BLaER1 treated with 17β-estradiol and CSF1 and Interleukin-3, amounts not matched to agents 10 nM and 100 nM (cell line): ENCODE data around the gene MT1HL1.

Experiments
- H3K27ac ChIP-seq, 11 experiments: shearing (Covaris generic); formaldehyde crosslinking; 2 replicates each; pipeline ENCODE4 v1.8.1; 2022
- H3K27me3 ChIP-seq, 11 experiments: shearing (Covaris generic); formaldehyde crosslinking; 2 replicates each; pipeline ENCODE4 v1.8.1; 2022
- H3K36me3 ChIP-seq, 11 experiments: shearing (Covaris generic); formaldehyde crosslinking; 2 replicates each; pipeline ENCODE4 v1.8.1; 2022
- H3K4me1 ChIP-seq, 10 experiments: shearing (Covaris generic); formaldehyde crosslinking; 2 replicates each; pipeline ENCODE4 v1.8.1; 2022
- H3K4me2 ChIP-seq, 11 experiments: shearing (Covaris generic); formaldehyde crosslinking; 2 replicates each; pipeline ENCODE4 v1.8.1; 2022
- H3K4me3 ChIP-seq, 10 experiments: shearing (Covaris generic); formaldehyde crosslinking; 2 replicates each; pipeline ENCODE4 v1.8.1; 2022
- H3K9ac ChIP-seq, 11 experiments: shearing (Covaris generic); formaldehyde crosslinking; 2 replicates each; pipeline ENCODE4 v1.8.1; 2022
- H3K9me3 ChIP-seq, 11 experiments: shearing (Covaris generic); formaldehyde crosslinking; replicated peaks in 1 of 11; 2 replicates each; pipeline ENCODE4 v1.8.1; 2022
- H4K20me1 ChIP-seq, 11 experiments: shearing (Covaris generic); formaldehyde crosslinking; 2 replicates each; pipeline ENCODE4 v1.8.1; 2022
- Cebpa-rat ChIP-seq, 11 experiments: shearing (Covaris generic); IDR thresholded peaks; 2 replicates each; pipeline ENCODE4 v1.8.1; 2022

Gene MT1HL1

DNA sequence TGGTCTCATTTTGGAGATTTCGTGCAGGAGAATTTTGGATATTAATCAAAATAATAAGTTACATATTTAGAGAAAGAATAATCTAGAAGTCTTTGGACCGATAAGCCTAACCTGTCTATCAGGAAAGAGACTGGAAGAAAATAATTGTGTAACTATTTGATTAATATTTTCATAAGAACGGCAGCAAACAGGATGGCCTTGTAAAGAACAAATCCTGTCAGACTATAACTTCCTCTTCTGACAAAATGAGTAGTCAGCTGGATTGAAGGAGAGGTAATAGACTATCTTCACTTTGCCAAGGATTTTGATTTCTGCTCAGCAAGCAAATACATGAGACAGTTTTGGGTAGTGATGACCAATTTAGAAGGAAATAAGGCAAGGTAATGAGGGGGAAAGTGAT lies 25.0 kb upstream of the MT1HL1 start:
- Histone ChIP-seq H3K27ac (no peak overlapping the region), H3K36me3 (no peaks in the 10 kb centered on the region), H3K27me3 (no peaks in the 10 kb centered on the region), H4K20me1 (no peaks in the 10 kb centered on the region), H3K4me1 (peaks cover 0 to 6% (median 0%) of the 10 kb centered on the region in 10 experiments; a peak in 4 of 20 replicates), H3K4me3 (no peak overlapping the region), H3K9me3 (peaks cover 0 to 6% (median 4%) of the 10 kb centered on the region in 11 experiments; a peak in 9 of 22 replicates), H3K9ac (no peak overlapping the region), H3K4me2 (no peak overlapping the region)
- no peak for TF ChIP-seq Cebpa-rat (IDR thresholded peaks at IDR 0.05)

DNA sequence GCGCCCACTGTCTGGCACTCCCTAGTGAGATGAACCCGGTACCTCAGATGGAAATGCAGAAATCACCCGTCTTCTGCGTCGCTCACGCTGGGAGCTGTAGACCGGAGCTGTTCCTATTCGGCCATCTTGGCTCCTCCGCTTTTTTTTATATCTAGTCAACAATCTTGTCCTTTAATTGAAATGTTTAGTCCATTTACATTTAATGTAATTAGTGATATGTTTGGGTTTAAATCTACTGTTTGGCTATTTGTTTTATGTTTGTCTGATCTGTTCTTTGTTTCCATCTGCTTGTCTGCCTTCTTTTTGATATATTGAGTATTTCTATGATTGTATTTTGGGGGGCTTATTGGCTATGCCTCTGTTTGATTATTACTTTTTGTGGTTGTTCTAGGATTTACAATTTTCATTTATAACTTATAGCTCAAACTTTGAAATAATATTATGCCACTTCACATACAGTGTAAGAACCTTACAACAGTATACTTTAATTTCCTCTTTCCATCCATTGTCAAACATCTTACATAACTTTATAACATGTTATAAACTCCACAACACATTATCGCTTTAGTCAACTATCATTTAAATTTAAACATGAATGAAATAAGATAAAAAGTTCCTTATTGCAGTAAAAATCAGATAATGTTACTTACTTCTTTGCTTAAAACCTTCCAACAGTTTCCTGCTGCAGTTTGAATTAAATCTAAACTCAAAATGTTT lies 21.3 kb upstream of the MT1HL1 start:
- peaks cover 0 to 6% (median 4%) of the 10 kb centered on the region in 11 experiments; a peak in 9 of 22 replicates for H3K9me3 ChIP-seq
- no peaks in the 10 kb centered on the region for H3K4me1 ChIP-seq
- no peak overlapping the region for H3K27ac ChIP-seq
- H3K9ac ChIP-seq = no peak overlapping the region
- no peaks in the 10 kb centered on the region for H3K36me3 ChIP-seq
- no peaks in the 10 kb centered on the region for H4K20me1 ChIP-seq
- no peaks in the 10 kb centered on the region for H3K27me3 ChIP-seq
- TF ChIP-seq Cebpa-rat (IDR thresholded peaks at IDR 0.05) = no peak
- no peak overlapping the region for H3K4me2 ChIP-seq
- H3K4me3 ChIP-seq = no peak overlapping the region

GRCh38 chr1:237018896-237019295 lies 14.7 kb upstream of the MT1HL1 start:
- Histone ChIP-seq H3K4me1 (no peaks in the 10 kb centered on the region), H3K4me3 (no peak overlapping the region), H3K27me3 (no peaks in the 10 kb centered on the region), H3K9me3 (no peaks in the 10 kb centered on the region), H4K20me1 (no peaks in the 10 kb centered on the region), H3K36me3 (no peaks in the 10 kb centered on the region), H3K27ac (no peak overlapping the region), H3K4me2 (no peak overlapping the region), H3K9ac (no peak overlapping the region)
- TF ChIP-seq Cebpa-rat (IDR thresholded peaks at IDR 0.05) = no peak

GRCh38 chr1:237016626-237017025 lies 12.4 kb upstream of the MT1HL1 start:
- no peak overlapping the region for H3K4me3 ChIP-seq
- TF ChIP-seq Cebpa-rat (IDR thresholded peaks at IDR 0.05) = no peak

GRCh38 chr1:237013608-237014007 lies 9.4 kb upstream of the MT1HL1 start:
- no peaks in the 10 kb centered on the region for H3K4me1 ChIP-seq
- H3K9me3 ChIP-seq = no peaks in the 10 kb centered on the region
- H3K36me3 ChIP-seq = no peaks in the 10 kb centered on the region
- H4K20me1 ChIP-seq = no peaks in the 10 kb centered on the region
- no peak for TF ChIP-seq Cebpa-rat (IDR thresholded peaks at IDR 0.05)
- H3K4me2 ChIP-seq = no peak overlapping the region
- no peak overlapping the region for H3K4me3 ChIP-seq
- H3K27me3 ChIP-seq = no peaks in the 10 kb centered on the region
- H3K27ac ChIP-seq = no peak overlapping the region
- H3K9ac ChIP-seq = no peak overlapping the region

More at GRCh38 chr1:237016626-237017025, 12.4 kb upstream of the MT1HL1 start:
- Histone ChIP-seq H4K20me1 (no peaks in the 10 kb centered on the region), H3K27ac (no peak overlapping the region), H3K4me1 (no peaks in the 10 kb centered on the region), H3K4me2 (no peak overlapping the region), H3K9me3 (no peaks in the 10 kb centered on the region), H3K9ac (no peak overlapping the region), H3K27me3 (no peaks in the 10 kb centered on the region), H3K36me3 (no peaks in the 10 kb centered on the region)

GRCh38 chr1:237012788-237013383 lies 8.6 kb upstream of the MT1HL1 start:
- Histone ChIP-seq H3K9ac (no peak overlapping the region), H3K9me3 (no peaks in the 10 kb centered on the region), H4K20me1 (no peaks in the 10 kb centered on the region), H3K27ac (no peak overlapping the region), H3K36me3 (no peaks in the 10 kb centered on the region), H3K4me3 (no peak overlapping the region), H3K4me2 (no peak overlapping the region), H3K27me3 (no peaks in the 10 kb centered on the region), H3K4me1 (no peaks in the 10 kb centered on the region)
- TF ChIP-seq Cebpa-rat (IDR thresholded peaks at IDR 0.05) = no peak

- H3K27ac ChIP-seq = no peak overlapping the region
- TF ChIP-seq Cebpa-rat (IDR thresholded peaks at IDR 0.05) = no peak
Measured at GRCh38 chr1:237012361-237012760, 8.1 kb upstream of the MT1HL1 start.

GRCh38 chr1:237011432-237011831 lies 7.2 kb upstream of the MT1HL1 start:
- Histone ChIP-seq H3K4me1 (no peaks in the 10 kb centered on the region), H4K20me1 (no peaks in the 10 kb centered on the region), H3K9me3 (no peaks in the 10 kb centered on the region), H3K36me3 (no peaks in the 10 kb centered on the region), H3K27me3 (no peaks in the 10 kb centered on the region), H3K4me2 (no peak overlapping the region), H3K4me3 (no peak overlapping the region), H3K9ac (no peak overlapping the region), H3K27ac (no peak overlapping the region)
- TF ChIP-seq Cebpa-rat (IDR thresholded peaks at IDR 0.05) = no peak

More at GRCh38 chr1:237012361-237012760, 8.1 kb upstream of the MT1HL1 start:
- no peaks in the 10 kb centered on the region for H4K20me1 ChIP-seq
- H3K9ac ChIP-seq = no peak overlapping the region
- H3K4me2 ChIP-seq = no peak overlapping the region
- H3K36me3 ChIP-seq = no peaks in the 10 kb centered on the region
- no peaks in the 10 kb centered on the region for H3K27me3 ChIP-seq
- H3K4me1 ChIP-seq = no peaks in the 10 kb centered on the region
- no peaks in the 10 kb centered on the region for H3K9me3 ChIP-seq
- no peak overlapping the region for H3K4me3 ChIP-seq

DNA sequence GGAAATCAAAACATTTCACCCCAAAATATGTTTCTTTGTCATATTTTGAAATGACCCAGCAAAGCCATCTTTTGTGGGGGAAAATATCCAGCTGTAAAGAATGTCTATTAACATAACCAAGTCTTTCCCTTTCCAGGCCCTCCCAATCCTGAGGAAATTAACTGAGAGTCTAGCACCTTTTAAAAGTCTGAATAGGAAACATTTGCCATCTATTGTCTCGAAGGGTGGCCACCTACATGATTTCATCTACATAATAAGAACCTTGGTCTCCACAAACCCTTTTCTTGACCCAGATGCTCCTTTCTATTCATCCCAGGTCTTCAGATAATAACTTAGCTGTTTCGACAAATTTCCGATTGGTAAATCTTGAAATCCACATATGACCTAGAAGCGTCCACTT lies 5.4 kb upstream of the MT1HL1 start:
- no peak overlapping the region for H3K4me2 ChIP-seq
- H4K20me1 ChIP-seq = no peaks in the 10 kb centered on the region
- H3K27ac ChIP-seq = no peak overlapping the region
- no peaks in the 10 kb centered on the region for H3K27me3 ChIP-seq
- H3K4me1 ChIP-seq = no peaks in the 10 kb centered on the region
- no peak overlapping the region for H3K9ac ChIP-seq
- H3K9me3 ChIP-seq = no peaks in the 10 kb centered on the region
- no peaks in the 10 kb centered on the region for H3K36me3 ChIP-seq
- no peak overlapping the region for H3K4me3 ChIP-seq
- TF ChIP-seq Cebpa-rat (IDR thresholded peaks at IDR 0.05) = no peak
